DMS79 treated with DMSO at 0.1 percent for 48 hours (cell line): Measurements from ENCODE around the gene DNAJB13.

Experiments
- DNase-seq: peaks from one replicate; lab custom pipeline; 2025; lab: John Stamatoyannopoulos, UW

The DNAJB13 gene

DNA sequence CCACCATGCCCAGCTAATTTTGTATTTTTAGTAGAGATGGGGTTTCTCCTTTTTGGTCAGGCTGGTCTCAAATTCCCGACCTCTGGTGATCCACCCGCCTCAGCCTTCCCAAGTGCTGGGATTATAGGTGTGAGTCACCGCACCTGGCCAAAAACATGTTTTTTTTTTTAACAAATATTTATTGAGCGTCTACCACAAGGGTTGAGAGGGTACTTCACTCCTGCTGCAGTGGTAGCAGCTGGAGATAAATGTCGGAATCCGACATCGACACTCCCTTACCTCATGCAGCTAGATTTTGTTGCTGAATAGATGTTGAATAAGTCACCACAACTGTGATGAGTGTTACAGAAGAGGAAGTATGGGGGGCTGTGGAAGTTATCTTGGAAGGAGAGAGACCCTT is 971 bp downstream of the DNAJB13 start:
- DNase-seq: peak; percentile 95

- DNase-seq: peak; percentile 89
Measured at GRCh38 chr11:73956876-73957653, 6.2 kb downstream of the DNAJB13 start.

GRCh38 chr11:73957654-73958361 is 7.0 kb downstream of the DNAJB13 start:
- peak; percentile 89 for DNase-seq

DNA sequence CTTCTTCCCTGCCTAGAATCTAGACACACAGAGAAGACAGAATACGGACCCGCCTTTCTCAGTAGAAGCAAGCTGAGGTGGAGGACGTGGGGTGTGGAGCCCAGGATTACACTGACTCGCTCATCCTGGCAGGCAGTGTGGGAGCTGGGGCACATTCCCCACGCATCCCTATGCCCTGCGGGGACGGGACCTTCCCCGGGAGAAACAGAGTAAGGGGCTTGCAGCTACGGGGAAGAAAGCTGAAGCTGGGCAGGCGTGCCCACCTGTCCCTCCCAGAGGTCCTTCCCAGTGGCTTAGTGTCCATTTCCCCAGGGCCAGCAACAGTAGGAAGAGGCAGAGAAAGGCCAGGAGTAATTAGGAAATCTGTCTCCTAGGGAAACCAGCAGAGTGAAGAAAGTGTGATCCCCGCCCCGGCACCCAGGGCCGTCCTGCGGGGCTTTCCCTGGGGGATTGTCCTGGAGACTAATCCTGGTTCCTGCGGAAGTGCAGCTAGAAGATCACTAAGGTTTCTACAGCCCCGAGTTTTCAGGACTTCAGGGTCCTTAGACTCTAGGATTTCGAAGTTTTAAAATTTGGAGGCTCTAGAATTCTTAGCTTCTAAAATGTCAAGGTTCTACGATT is 7.8 kb downstream of the DNAJB13 start:
- no peak for DNase-seq

DNA sequence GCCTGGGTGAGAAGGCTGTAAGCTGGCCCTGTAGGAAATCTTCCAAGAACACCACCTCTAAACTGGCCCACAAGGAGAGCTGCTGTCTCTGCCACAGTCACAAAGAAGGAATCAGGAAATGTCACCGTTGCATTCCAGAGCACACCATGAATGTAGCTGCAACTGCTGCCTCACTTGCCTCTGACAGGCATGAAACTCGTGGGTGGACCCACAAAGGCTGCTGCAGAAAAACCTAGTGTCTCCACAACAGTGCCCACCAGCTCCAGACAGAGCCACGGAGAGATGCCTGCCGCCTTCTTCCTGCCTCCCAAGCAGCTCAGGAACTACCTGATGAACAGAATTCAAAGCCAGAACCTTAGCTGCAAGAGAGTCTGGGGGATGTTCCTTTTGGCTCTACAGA is 10.5 kb downstream of the DNAJB13 start:
- no peak for DNase-seq

- DNase-seq: no peak
Measured at GRCh38 chr11:73962101-73962705, 11.4 kb downstream of the DNAJB13 start.

DNA sequence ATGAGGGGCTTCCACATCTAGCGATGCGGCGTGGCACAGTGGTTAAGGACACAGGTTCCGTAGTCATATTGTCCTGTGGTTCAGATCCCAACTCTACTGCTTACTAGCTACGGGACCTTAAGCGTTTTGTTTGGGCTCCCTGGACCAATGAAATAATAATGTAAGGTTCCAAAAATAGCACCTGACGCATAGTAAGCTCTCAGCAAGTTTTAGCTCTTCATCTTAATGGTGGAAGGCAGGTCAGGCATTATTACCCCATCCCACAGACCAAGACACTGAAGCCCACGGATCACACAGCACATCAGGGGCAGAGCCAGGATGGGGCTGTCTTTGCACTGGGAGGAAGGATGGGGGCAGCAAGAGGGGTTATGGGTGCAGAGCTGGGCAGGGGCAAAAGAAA is 13.0 kb downstream of the DNAJB13 start:
- no peak for DNase-seq

GRCh38 chr11:73965076-73965763 is 14.4 kb downstream of the DNAJB13 start:
- DNase-seq: no peak

- no peak for DNase-seq
Measured at GRCh38 chr11:73965764-73966121, 14.9 kb downstream of the DNAJB13 start.

GRCh38 chr11:73968356-73968966 is 17.6 kb downstream of the DNAJB13 start:
- no peak for DNase-seq

- DNase-seq: no peak
Measured at GRCh38 chr11:73969091-73969490, 18.3 kb downstream of the DNAJB13 start.

DNA sequence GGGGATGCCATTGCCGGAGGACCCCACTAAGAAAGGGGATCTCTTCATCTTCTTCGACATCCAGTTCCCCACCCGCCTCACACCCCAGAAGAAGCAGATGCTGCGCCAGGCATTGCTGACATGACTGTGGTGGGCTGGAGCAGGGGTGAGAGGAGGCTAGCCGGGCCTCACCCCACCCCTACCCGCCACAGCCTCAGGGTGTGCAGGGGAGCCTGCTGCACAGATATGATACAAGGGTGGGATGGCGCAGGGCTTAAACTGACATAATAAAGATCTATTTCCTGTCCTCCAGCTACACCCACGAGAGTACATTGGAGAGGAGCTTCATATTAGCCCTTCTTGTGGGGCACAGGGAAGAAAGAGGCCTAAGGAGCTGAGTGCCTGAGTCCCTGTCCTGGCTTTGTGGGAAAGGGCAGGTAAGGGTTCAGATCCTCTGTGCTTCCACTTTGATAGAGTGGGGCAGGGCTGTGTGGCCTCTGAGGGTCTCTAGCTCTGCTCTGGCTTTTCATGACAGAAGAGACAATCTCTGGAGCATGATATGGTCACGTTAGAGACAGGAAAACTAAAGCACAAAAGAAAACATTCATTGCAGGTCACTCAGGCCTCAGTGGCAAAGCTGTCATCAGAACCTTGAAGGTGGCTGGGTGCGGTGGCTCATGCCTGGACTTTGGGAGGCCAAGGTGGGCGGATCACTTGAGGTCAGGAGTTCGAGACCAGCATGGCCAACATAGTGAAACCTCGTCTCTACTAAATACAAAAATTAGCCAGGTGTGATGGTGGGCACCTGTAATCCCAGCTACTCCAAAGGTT is 19.4 kb downstream of the DNAJB13 start:
- no peak for DNase-seq

GRCh38 chr11:73971175-73971719 is 20.4 kb downstream of the DNAJB13 start:
- no peak for DNase-seq

GRCh38 chr11:73972187-73972586 is 21.4 kb downstream of the DNAJB13 start:
- DNase-seq: no peak

- no peak for DNase-seq
Measured at GRCh38 chr11:73972620-73973449, 22.0 kb downstream of the DNAJB13 start.

DNA sequence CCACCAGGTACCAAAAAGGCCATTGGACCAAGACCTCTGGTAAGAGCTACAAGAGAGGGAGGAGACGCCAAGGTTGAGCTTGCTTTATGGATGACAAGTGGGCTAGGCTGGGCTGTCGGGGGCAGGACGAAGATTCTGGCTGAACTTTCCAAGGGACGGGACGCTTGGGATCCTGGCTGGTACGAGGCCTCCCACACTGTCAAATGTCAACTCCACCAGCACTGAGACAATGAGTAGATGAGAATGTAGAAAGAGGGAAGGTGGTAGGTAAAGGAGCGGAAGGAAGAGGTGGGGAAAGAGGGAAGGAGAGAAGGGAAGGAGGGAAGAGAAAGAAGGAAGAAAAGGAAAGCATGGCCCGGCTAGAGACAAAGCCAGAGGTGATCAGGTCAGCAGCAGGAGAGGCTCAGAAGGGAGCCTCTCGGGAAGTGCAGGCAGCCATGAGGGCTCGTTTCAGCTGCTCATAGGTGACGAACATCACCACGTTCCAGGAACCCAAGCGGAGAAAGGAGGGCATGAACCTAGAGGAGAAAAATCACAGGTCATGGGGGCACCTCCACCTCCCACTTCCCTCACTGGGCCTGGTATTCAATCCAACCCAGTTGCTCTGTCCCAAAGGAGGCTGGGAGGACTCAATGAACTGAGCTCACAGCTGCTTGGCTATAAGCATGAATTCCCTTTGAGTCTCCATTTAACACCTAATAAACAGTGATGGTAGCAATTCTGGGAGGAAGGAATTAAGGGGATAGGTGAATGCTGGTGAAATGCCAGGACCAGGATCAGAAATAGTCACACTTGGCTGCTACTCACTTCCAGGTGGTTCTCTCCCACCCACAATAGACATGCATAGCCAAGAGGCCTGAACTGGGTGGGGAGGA is 24.0 kb downstream of the DNAJB13 start:
- no peak for DNase-seq

DNA sequence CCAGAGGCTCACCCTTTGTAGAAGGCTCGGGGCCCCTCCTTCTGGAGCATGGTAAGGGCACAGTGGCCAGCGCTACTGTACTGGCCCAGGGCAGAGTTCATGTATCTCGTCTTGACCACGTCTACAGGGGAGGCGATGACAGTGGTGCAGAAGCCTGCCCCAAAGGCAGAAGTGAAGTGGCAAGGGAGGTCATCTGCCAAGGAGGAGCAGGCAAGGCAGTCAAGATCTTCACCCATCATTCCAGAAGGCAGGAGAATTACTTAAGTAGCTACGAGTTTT is 24.6 kb downstream of the DNAJB13 start:
- no peak for DNase-seq

DNA sequence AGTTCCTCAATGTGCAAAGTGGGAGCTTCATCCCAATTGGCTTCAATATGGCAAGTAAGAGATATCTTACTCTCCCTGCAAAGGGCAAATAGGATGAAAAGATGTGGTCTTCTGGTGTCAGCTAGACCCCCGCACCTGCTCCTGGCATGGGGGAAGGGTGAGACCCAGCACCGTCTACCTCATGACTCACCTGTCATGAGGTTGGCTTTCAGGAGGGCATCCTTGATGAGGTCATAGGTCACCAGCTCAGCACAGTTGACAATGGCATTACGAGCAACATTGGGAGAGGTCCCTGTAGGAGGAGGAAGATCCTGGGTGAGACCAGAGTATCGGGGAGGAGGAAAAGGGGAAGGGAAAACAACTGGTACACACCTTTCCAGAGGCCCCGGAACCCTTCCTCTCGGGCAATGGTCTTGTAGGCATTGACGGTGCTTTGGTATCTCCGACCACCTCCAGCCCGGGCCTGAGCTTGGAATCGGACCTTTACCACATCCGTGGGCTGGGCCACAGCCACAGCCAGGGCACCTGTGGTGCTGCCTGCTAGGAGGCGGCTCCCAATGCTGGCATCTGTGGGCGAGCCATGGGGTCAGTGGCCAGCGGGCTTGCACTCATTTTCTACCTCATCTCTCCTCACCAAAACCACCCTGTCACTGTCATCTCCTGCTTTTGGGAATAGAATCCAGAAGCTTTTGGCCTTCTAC is 25.8 kb downstream of the DNAJB13 start:
- no peak for DNase-seq
